Stimulated activated CD8-positive, alpha-beta memory T cell treated with anti-CD3 and anti-CD28 coated beads, Interleukin-4, amount 100 ng/mL, for 1 hour (primary cell): ENCODE data around the gene DCAKD.
A peak's percentile ranks its signal among the peaks of the same experiment; 100 is the strongest.

Experiments used
- DNase-seq, 2 donors: peaks; one replicate each; pipeline ENCODE4 v3.0.0-alpha.2; 2020; ENCODE audit warnings: low read depth in 2 of 2, low spot score in 1 of 2

Gene DCAKD, protein sequence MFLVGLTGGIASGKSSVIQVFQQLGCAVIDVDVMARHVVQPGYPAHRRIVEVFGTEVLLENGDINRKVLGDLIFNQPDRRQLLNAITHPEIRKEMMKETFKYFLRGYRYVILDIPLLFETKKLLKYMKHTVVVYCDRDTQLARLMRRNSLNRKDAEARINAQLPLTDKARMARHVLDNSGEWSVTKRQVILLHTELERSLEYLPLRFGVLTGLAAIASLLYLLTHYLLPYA

DNA sequence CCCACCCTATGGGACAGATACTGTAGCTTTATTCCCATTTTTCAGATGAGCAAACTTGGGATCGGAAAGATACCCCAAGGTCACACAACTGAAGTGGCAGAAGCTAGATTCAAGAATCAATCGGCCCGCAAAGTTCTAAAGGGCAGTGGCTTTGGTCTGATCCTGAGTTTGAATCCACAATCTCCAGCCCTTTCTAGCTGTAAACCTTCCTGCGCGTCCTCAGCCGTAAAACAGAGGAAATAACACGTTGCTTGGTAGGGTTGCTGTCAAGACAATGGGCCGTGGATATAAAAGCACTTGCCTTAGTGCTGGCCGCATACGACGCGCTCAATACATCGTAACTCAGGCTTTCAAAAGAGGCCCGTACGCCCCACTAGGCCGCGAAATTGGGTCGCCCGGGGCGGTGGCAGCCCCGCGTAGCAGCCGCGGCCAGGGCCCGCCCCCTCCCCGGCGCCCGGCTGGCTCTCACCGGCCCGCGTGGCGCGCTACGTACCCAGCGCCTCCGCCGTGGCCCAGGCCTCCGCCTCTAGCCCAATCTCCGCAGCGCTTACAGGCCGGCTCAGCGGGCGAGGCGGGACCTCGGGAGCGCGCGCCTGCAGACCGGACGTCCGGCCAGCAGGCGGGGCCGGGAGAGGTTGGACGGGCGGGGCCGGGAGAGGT, at the start of gene DCAKD:
TSS of gene DCAKD (minus strand) at position 573 of the 660 bp plus-strand sequence. CDS start 16,747 bp downstream, outside the sequence.
- DNase-seq, result peak; percentile 62 to 76

DNA sequence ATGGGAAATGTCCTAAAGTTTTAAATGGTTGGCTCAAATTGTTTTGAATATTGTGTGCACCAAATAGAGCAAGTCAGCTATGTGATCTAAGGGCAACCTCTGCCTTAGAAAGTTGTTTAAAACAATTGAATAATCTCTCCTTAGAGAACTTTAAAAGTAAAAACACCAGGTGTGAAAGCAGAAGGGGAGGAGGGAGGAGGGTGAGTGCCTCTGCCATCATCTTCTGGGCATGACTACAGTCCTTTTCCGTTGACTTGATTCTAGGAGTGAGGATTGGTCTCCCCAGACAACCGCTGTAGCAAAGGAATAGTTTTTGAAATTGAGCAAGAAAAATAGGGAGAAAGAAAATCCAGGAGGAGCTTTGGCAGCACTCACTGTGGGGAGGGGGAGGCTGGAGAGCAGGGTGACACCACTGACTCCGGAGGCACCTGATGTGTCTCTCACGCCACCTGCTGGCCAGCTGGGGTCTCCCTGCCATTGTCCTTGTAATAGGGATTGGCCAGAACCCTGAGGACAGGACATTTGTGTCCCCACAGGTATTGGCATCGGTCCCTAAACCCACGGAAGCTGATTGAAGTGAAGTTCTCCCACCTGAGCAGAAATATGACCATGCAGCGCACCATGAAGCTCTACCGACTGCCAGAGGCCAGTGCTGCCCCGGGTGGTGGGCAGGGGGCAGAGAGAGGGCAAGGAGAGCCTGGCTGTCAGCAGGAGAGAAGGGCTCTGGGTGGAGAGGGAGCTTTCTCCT, 47.6 kb upstream of the DCAKD start:
- DNase-seq, result peak; percentile 41 to 53

DNA sequence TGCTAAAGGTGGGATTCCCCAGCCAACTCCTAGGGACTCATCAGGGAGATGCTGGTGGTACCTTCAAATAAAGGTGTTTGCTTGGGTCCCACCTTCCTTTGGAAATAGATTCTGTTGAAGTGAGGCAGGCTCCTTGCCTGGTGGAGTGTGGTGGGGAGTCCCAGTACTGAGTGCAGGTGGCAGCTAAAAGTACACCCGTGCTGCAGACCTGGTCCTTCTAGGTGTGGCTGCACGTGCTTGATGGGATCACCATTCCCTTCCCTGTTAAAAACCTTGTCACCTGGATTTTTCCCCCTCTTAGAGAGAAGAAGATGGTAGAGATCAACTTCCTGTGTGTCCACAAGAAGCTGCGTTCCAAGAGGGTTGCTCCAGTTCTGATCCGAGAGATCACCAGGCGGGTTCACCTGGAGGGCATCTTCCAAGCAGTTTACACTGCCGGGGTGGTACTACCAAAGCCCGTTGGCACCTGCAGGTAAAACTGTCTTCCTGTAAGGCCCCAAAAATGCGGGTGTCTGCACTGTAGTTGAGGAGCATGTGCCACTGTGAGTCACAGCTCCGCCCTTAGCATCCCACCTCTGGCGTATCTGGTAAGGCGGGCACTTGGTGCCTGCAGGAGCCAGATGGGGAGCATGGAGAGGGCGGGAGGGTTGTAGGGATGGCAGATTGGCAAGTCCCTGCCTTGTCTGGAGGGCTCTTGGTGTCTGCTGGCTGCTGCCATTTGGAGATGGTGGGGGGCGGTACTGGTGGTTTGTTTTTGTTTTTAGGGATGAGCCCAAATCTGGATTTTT, 46.8 kb upstream of the DCAKD start:
- DNase-seq, result no peak

DNA sequence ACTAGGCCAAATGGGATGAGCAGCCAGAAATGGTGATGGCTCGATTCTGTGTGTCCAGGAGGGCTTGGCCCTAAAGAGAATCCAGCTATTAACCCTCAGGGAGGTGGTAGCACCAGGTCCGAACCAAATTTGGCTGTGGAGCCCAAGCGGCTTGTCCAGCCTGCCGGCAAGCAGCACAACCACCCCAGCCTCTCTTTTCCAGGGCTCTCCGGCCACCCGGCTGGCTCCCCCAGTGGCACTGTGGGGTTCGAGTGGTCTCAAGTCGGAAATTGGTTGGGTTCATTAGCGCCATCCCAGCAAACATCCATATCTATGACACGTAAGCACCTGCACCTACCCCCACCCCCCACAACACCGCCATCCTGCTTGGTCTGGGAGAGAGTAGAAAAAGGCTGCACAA, 45.5 kb upstream of the DCAKD start:
- no peak for DNase-seq

GRCh38 chr17:45096141-45096540, 44.7 kb upstream of the DCAKD start:
- no peak for DNase-seq

- DNase-seq, result no peak
Observed at GRCh38 chr17:45093444-45094110, 42.1 kb upstream of the DCAKD start.

DNA sequence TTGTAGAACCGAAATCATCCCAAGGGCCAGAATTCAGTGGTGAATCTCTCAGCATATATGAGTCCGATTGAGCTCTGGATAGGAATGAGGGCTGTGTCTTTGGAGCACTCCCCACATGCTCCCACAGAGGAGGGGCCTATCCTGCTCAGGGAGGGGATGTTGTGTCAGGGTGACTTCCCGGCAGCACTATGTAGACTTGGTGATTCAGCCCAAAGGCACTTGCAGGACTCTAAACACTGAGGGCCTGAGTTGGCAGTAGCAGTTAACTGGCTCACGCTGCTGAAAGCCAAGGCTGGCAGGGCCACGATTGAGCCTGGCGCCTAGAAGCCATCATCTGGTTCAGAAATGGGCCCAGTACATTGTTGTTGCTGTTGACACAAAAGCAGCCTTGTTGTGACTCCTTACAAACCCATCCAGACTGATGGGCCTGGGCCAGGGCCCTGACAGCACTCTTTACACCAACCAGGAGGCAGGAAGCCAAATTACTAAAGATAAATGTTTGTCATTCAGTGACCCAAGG, 41.5 kb upstream of the DCAKD start:
- no peak for DNase-seq

DNA sequence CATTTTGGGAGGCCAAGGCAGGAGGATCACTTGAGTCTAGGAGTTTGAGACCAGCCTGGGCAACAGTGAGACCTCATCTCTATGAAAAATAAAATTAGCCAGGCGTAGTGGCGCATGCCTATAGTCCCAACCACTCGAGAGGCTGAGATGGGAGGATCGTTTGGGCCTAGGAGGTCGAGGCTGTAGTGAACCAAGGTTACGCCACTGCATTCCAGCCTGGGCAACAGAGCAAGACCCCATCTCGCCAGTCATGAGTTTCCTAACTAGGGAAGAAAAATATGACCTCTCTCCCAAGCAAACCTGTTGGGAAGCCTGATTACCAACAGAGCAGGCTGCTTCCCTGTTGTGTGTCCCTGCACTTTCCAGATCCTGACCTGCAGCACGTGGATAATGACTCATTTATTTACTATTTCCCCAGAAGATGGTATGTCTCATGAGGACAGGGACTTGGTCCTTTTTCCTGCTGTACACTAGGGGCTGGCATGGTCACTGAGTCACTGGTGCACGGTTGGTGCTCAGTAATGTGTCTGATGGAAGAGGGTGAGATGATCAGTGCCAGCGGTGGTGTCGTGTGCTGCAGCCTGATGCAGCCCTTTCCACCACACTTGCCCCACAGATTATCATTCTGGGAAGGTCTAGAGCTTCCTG, 40.5 kb upstream of the DCAKD start:
- DNase-seq, result no peak

DNA sequence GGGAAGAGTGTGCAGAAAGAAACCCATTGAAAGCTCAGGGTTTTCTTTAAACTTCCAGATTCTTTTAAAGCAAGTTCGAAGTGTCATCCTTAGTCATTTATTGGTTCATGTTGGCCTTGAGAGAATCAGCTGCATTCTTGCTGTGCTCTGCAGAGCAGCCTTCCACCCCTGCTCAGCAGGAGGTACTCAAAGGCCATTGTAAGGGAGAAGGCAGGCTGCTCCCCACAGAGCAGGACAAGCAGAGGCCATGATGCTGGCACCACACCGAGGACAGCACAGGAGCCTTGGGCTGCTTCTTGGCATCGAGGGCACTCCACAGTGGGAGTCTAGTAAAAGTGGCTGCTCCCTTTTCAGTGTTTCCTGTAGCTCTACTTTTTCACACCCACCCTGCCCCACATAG, 39.3 kb upstream of the DCAKD start:
- no peak for DNase-seq

DNA sequence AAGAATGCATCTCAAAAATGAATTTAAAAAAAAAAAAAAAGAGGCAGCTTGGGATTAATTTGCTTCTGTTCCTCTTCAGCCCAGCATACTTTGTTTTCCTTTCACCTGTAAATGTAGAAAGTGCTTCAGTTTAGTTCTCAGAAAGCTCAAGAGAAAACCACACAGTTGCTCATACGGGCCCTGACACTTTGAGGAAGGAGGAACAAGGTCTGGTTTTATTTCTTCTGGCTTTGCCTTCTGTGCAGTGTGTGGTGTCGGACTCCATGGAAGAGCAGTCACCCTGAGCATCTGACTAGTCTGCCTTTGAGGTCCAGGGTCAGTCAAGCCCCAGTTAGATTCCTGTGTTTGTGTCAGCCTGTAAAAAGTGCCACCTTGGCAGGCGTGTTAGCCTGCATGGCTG, 37.3 kb upstream of the DCAKD start:
- DNase-seq, result no peak

DNA sequence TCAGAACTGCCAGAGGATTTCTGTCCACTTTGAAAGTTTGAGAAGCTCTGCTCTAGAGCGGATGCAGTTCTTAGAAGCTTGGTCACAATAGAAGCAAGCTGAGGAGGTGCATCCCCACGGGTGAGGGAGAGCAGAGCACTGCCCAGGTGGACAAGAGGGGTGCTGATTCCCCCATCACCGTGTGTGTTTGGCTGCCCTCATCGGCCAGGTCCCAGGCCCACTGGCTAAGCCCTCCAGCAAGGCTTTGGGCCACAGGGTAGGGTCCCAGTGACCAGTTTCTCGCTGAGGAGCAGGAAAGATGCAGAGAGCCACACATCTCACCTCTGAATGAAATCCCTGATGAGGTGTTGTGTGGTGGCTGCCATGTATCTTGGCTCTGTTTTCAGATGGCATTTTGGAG, 36.5 kb upstream of the DCAKD start:
- DNase-seq, result no peak

DNA sequence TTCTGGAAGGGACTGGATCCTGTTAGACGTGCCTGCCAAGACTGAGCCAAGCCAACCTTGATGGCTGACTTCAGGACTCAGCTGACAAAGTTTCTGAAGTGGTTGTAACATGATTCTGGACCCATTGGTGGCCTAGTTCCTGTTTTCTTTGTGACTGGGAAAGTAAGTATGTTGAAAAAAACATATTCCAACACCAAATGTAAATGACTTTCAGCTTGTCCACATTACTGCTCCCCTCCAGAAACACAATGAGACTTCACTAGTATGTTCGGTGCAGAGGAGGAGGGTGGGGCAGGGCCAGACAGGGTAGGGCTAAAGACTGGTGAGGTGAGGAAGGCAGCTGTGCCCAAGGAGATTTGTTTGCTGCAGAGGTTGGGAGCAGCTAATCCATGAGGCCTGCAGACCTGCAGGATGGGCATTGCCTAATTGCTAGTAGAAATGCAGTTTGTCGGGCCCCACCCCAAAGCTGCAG, 36.1 kb upstream of the DCAKD start:
- DNase-seq, result no peak

DNA sequence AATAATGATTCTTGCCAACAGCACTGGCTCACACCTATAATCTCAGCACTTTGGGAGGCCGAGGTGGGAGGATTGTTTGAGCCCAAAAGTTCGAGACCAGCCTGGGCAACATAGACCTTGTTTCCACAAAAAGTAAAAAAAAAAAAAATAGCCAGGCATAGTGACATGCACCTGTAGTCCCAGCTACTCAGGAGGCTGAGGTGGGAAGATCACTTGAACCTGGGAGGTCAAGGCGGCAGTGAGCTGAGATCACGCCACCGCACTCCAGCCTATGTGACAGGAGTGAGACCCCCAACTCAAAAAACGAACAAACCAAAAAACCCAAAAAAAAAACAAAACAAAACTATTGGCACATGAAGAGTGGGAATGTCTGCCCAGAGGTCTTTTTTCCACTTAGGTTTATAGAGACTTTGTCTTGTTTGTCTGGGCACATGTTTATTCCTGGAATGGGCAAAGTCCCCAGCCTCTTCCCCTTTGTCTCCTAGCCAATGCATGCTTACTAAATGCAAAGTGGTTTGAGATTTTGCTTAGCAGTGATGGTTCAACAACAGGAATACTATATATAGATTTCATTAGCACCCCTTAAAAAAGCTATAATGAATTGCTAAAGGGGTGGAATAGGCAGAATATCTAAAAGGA, 35.6 kb upstream of the DCAKD start:
- DNase-seq, result no peak

- no peak for DNase-seq
Observed at GRCh38 chr17:45086391-45086790, 35.0 kb upstream of the DCAKD start.

- DNase-seq, result no peak
Observed at GRCh38 chr17:45081047-45081703, 29.7 kb upstream of the DCAKD start.

DNA sequence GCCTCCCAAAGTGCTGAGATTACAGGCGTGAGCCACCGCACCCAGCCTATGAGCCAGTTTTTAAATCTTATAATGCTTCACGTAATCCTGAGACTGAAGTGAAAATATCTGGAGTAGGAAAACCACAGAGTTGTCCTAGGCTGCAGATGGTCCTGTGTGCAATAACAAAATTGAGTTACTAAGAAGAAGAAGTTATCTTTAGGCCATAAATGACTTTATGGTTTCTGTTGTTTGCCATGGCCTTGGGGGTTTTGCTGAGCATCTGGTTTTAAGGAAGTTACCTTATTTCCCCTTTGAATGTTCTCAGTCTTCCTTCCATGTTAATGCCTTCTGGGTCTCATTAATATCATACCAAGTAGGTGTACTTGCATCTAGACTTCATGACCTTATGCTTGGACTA, 26.2 kb upstream of the DCAKD start:
- no peak for DNase-seq

- DNase-seq, result no peak
Observed at GRCh38 chr17:45073414-45074070, 22.1 kb upstream of the DCAKD start.

DNA sequence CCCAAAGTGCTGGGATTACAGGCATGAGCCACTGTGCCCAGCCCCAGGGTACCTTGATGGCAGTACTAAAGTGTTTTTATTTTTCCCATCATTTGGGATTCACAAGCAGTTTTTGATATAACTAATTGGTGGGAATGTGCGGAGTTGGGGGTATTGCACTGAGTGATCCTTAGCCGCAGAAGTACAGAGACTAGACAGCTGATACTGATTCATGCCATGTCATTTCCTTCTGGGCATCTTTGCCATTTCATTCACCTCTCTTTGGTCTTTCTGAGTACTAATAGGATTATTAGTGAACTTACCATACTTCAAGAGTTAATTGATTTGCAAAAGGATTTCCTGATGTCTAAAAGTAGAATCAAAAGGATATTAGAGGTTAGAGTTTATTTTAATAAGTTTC, 19.4 kb upstream of the DCAKD start:
- DNase-seq, result no peak

GRCh38 chr17:45070001-45070400, 18.6 kb upstream of the DCAKD start:
- DNase-seq, result no peak
